Endometrial microvascular endothelial cells (primary cell): ENCODE results near the gene CLSTN3. TPM values are rescaled to one million over a fixed set of nuclear protein-coding genes. Genes with fewer than 3 reads are reported as not detected.

Experiments used
- in situ Hi-C: cut with HindIII; loops from 2 replicates; pipeline ENCODE4 v1.10.0; 2017; ENCODE audit warnings: low sequenced_read_pairs, low pct_unique_long_range_greater_than_20kb; ENCODE audit errors: inconsistent ontology term
- total RNA-seq: library from RNA; depleted of rRNA; stranded (reverse); fragments of >200 nt; gene quantifications from one replicate; pipeline ENCODE4 v1.2.3, GENCODE V29; 2015; ENCODE audit errors: inconsistent ontology term

The CLSTN3 gene
- total RNA-seq, 1 donor from 2014 or later, result 53.0 TPM

DNA sequence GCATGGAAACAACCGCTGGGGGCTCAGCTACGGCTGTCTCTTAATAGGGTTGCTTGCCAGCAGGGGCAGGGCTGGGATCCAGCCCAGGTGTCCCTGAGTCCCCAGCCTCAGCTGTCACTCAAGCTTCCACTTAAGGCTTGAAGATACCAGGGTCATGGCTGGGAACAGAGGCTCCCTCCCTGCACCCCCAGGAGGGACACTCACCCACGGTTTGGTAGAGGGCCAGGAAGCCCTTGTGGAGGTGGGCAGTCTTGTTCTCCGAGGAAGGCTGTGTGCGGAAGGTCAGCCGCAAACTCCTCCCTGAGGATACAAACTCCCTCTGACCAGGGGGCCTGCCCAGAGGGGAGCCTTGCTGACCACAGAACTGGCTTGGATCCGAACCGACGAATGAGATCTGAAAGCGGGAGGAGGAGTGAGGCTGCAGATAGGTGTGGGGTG, 28.5 kb upstream of the CLSTN3 start:
- in situ Hi-C loops, result loop anchor here (25.0 kb wide), 1 partner anchor 89 kb away; the partner anchor contains the start of gene LPCAT3

DNA sequence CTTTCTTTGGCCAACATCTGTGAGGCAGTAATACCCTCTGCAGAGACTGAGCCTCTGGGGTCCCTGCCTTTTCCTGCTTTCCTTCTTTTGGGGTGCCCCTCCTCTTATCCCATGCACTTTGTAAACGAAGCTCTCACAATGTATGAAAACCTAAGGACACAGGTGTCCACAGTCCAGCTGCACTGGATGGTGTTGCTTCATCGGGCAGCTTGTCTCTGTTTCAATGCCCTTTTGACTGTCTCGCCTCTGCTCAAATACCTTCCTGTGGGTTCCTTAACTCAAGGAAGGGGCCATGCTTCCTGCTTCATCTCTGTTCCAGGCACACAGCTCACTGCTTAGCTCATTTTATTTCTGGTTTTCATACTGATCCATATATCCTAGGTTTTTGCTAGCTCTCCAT, 27.6 kb upstream of the CLSTN3 start:
- in situ Hi-C loops, result loop anchor here (25.0 kb wide), 1 partner anchor 90 kb away; the partner anchor contains the start of gene LPCAT3

DNA sequence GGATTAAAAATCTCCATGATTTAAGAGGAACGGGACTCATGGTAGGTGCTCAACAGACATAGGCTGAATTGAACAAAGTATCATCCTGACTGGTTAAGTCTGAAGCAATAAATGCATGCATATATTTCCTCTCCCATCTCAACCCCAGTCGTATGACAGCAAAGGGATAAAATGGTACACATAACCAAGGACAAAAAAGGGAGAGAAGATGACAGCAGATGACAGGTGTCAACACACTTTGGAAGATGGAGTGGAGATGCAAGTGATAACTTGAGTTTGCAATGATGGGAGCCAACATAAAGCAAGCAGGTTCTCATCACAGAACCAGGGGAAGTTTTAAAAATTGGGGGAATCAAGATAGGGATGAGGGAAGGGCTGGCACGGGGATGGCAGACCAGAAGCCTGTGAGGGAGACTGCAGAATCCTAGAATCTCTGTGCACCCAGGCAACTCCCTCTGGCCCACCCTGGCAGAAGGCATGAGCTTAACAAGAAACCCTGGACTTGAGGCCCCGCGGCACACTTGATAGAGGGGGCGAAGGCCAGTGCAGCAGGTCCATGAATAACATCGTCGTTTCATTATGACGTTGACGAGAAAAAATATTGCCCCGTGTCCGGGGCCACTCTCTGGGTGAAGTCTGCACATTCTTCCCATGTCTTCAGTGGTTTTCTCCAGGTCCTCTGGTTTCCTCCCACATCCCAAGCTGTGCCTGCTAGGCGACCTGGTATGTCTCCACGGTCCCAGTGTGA, 26.2 kb upstream of the CLSTN3 start:
- in situ Hi-C loops, result loop anchor here (25.0 kb wide), 1 partner anchor 92 kb away; the partner anchor contains the start of gene LPCAT3

DNA sequence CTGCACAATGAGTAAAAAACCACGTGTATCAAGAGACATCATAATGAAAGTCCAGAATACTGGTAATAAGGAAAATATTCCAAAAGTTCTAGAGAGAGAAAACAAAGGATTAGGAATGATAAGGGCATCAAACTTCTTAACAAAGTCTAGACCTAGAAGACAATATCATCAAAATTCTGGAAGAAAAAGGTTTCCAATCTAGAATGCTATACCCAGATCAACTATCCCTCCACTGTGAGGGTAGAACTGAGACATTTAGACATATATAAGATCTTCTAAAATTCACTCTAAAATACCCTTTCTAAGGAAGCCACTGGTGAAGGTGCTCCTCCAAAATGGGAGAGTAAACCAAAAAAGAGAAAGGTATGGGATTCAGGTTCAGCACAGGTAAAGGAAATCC, 24.1 kb upstream of the CLSTN3 start:
- in situ Hi-C loops, result loop anchor here (25.0 kb wide), 1 partner anchor 94 kb away; the partner anchor contains the start of gene LPCAT3

DNA sequence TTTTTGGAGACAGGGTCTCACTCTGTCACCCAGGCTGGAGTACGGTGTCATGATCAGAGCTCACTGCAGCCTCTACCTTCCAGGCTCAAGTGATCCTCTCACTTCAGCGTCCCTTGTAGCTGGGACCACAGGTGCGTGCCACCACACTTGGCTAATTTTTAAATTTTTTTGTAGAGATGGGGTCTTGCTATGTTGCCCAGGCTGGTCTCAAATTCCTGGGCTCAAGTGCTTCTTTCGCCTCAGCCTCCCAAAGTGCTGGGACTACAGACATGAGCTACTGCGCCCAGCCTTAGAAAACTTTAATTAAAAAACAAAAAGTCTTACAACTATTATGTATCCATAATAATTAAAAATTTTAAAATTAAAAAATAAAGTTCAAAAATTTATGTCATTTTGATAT, 23.0 kb upstream of the CLSTN3 start:
- in situ Hi-C loops, result loop anchor here (25.0 kb wide), 1 partner anchor 95 kb away; the partner anchor contains the start of gene LPCAT3

DNA sequence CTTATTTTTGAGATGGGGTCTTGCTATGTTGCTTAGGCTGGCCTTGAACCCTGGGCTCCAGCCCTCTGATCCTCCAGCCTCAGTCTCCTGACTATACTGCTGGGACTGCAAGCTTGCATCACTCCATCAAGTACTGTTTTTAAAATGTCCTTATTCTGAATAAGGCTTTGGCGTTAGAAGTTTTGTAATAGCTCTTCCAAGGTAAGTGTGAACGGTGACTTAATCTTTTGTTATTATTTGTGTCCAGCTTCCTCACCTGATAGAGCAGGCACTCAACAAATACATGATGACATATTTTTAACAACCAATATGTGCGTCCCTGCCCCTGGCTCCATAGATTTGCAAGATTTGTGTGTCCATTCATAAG, 22.6 kb upstream of the CLSTN3 start:
- in situ Hi-C loops, result loop anchor here (25.0 kb wide), 1 partner anchor 95 kb away; the partner anchor contains the start of gene LPCAT3

DNA sequence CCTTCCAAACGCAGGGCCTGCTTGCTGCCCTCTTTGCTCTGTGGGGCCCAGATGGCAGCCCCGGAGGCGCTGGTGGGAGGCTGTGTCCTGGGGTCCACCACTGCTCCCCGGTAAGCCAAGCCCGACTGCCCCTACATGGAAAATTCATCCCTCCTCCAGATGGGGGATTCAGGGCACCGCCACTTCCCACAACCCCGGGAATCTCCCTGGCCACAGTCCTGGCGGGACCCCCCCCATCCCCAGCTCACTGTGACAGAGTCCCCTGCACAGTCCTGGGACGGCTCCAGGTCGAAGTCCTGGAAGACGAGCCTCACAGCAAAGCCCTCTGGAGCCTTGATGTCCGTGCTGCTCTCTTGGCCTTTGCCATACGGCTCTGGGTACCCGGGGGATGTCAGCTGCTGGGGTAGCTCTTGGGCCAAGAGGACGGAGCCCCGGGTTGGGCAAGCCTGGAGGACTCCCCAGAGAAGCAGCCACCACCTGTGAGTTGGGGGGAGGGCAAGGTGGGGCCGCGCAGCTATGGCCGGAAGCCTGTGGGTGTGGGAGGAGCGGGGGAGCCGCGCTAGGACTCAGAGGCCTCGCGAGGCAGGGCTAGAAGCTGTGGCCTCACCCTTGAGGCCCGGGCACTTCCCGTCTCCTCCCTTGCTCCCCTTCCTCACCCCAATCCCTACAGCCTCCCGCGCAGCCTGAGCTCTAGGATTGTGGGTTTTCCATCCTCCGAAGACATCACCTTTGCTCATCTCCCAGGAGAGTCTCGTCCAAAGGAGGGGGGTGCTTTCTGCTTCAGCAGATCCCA, 22.0 kb upstream of the CLSTN3 start:
- in situ Hi-C loops, result loop anchor here (25.0 kb wide), 1 partner anchor 96 kb away; the partner anchor contains the start of gene LPCAT3

DNA sequence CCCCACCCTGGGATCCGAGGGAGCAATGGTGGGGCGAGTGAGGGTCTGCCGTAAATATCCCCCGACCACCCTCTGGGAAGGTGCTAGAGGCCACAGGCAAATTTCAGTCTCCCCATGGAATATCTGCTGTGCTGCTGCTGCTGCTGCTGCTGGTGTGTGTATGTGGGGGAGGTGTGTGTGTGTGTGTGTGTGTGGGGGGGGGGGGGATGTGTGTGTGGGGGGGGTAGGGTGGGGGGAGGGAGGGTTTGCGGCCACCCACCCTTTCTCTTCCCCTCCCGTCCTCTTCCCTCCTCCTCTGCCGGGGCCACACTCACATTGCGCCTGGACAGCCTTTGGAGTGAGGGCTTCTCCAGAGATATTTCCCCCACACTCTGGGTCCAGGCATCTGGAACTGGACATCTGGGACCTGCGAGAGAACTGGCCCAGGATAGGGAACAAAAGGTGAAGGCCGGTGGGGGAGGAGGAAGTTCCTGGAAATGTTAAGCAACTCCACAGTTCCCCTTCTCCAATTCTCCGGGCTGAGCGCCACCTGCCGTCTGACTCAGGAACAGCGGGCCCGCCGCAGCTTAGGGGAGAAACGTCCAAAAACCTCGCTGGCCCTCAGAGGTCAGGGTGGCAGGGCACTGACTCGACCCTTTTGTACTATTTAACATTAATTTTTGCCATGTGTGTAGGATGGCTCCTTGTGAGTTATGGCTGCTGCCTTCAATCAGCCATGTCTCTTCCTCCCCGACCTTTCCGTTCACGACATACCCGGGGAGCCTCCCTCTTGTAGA, 21.2 kb upstream of the CLSTN3 start, which contains the start of gene C1RL:
C1RL (minus strand) TSS at position 419 of the 776 bp plus-strand sequence; CDS start at position 385, 34 bp downstream.
- in situ Hi-C loops, result loop anchor here (25.0 kb wide), 1 partner anchor 97 kb away; the partner anchor contains the start of gene LPCAT3

DNA sequence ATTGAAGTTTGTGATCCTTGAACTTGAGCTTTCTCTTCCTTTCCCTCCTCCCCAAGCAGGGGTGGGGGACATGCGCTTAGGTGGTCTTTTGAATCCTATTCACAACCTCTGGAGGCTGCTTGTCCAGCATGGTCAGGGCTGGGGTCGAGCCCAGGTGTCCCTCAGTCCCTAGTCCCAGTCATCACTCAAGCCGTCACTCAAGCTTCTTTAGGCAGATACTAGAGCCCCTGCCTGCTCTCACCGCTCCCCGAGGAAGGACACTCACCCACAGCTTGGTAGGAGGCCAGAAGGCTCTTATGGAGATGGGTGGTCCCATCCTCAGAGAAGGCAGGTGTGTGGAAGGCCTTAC, 20.6 kb upstream of the CLSTN3 start:
- in situ Hi-C loops, result loop anchor here (25.0 kb wide), 1 partner anchor 97 kb away; the partner anchor contains the start of gene LPCAT3

DNA sequence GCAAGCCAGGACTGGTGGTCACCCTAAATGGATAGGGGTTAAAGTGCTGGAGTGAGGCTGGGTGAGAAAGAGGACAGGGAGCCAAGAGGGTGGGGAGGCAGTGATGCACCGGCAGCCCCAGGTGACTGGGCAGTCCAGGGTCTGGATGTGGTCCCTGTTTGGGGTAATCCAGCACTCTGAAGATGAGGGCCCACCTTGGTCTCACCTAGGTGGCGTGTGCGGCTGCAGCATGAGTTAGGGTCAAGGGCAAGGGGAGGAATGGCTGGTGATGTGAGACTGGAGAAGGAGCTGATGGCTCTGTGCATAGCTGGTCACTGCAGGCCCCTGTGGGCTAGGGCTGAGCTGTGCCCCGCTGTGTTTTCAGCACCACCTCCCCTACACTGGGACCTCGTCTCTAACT, 19.5 kb upstream of the CLSTN3 start:
- in situ Hi-C loops, result loop anchor here (25.0 kb wide), 1 partner anchor 98 kb away; the partner anchor contains the start of gene LPCAT3

DNA sequence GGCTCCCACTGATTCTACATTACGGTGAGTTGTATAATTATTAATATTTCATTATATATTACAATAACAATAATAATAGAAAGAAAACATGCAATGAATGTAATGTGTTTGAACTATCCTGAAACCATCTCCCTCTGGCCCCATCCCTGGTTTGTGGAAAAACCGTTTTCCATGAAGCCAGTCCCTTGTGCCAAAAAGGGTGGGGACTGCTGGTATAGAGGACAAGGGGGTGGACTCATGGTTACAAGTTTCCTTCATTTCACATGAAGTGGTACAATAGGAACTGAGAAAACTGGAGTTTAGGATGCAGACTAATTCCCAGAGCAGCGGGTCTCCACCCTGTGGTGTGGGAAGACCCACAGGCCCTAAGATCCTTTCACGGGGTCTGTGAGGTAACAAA, 18.1 kb upstream of the CLSTN3 start:
- in situ Hi-C loops, result loop anchor here (25.0 kb wide), 1 partner anchor 100 kb away; the partner anchor contains the start of gene LPCAT3

DNA sequence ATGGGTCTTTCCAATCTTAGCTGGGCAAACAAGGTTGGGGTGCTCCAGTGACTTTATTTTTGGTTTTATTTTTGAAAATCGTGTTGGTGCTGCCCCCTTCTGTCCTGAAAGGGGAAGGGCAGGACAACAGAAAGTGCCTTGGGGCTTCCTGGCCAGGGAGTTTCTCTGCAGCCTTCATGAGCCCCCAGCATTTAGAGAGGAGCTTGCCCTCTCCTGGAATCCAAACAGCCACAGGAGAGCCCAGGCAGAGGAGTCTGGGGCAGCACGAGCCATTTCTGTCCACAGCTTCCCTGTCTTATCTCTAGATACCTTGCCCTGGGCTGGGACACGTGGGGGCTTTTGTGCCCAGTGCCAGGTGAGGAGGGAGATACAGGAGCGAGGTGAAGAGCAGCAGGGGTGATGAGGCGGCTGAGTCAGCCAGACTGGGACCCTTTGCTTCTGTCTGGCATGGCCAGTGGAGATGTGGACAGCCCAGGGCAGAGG, 16.7 kb upstream of the CLSTN3 start:
- in situ Hi-C loops, result loop anchor here (25.0 kb wide), 1 partner anchor 101 kb away; the partner anchor contains the start of gene LPCAT3

DNA sequence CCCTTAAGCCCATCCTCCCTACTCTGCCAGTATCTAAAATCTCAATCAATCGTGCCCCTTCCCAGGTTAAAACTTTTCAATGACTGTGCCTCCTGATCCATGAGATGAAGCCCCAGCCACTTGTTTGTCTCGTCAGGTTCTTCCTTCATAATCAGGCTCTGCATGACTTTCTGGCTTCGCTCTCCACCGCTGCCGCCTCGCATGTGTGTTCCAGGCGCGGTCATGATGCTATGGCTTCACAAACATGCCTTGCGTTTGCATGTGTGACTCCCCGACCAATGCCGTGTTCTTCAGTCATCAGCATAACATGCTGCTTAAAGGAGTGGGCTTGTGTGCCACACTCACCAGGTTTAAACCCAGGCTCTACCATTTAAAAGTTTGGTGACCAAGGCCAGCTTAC, 16.2 kb upstream of the CLSTN3 start:
- in situ Hi-C loops, result loop anchor here (25.0 kb wide), 1 partner anchor 102 kb away; the partner anchor contains the start of gene LPCAT3

DNA sequence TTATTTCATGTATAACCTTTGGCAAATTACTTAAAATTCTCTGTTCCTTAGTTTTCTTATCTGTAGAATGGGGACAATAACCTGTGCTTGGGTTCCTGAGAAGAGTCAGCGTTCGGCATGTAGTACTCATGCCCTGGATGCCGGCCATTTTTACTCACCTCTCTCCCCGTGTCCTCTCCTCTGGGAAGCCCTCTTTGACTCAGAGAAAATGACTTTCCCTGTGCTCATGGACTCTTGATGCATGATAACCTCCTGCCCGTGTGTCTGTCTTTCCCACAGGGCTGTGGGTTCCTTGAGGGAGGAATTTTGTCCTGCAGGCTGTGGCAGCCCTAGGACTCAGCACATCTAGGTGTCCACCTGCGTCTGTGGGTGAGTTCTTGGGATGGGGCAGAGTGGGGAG, 15.3 kb upstream of the CLSTN3 start:
- in situ Hi-C loops, result loop anchor here (25.0 kb wide), 1 partner anchor 103 kb away; the partner anchor contains the start of gene LPCAT3

DNA sequence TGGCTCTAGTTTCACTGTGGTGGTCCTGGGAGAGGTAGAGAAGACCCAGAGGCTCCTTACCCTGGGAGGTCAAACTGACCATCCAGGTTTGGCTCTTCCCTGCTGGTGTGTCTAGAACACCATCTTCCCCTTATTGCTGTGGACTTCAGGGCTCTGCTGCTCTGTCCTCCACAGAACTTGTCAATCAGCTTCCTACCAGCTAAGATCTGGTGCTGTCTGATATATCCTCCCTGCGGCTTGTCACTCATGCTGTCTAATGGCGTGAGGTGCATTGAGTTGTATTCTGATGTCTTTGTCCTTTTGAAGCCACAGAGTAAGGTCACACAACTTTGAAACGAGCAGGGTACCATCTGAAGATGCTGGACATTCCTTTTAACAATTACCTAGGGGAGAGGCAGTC, 14.0 kb upstream of the CLSTN3 start:
- in situ Hi-C loops, result loop anchor here (25.0 kb wide), 1 partner anchor 104 kb away; the partner anchor contains the start of gene LPCAT3

DNA sequence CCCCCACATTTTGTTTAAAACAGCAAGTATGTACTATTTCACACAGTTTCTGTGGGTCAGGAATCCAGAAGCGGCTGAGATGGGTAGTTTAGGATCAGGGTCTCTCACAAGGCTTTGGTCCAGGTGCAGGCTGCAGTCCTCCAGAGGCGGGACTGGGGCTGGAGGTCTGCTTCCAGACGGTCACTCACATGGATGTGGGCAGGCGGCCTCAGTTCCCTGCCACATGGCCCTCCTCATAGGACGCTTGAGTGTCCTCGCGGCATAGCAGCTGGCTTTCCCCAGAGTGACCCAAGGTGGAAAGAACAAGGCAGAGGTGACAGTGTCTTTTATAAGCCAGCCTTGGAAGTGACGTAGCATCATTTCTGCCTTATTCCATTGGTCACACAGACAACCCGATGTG, 13.3 kb upstream of the CLSTN3 start:
- in situ Hi-C loops, result loop anchor here (25.0 kb wide), 1 partner anchor 105 kb away; the partner anchor contains the start of gene LPCAT3

DNA sequence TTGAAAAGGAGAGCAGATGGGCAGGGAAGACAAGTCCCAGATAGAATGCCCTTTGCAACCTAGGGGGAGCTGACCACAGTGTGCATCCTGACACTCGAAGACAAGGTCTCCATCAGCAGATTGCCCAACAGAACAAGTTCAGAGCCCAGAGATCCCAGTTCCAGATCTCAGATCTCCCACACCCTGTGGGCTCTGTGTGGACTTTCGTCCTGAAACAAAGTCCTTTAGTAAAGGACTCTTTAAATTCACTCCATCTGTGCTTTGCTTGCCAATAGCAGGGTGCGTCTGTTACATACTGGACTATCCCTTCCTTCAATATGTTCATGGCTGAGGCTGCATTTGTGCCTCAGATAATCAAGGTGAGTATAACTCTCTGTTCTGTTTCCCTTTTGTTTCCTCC, 12.5 kb upstream of the CLSTN3 start:
- in situ Hi-C loops, result loop anchor here (25.0 kb wide), 1 partner anchor 105 kb away; the partner anchor contains the start of gene LPCAT3

DNA sequence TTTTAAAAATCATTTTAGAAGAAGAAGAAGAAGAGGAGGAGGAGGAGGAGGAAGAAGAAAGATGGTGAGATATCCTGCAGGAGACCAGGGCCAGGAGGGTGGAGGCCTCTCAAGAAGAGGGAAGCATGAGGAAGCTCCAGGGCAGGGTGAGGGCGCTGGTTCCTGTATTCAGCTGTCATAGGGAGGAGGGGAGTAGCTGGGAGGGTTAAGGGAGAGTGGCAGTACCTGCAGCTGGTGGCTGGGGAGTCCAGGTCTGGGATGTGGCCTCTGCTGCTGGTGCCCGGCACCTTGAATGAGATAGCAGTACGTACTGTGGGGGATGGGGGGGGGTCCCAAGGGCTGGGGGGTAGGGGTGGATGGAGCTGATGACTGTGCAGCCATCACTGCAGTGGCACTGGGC, 11.3 kb upstream of the CLSTN3 start:
- in situ Hi-C loops, result loop anchor here (25.0 kb wide), 1 partner anchor 107 kb away; the partner anchor contains the start of gene LPCAT3
